ENCODE data around the gene LRRC51. TPM values are rescaled to one million over a fixed set of nuclear protein-coding genes. Genes with fewer than 3 reads are reported as not detected.

The LRRC51 gene
- total and polyA plus RNA-seq, 2 of the 4 experiments (the other 2 are of a cell fraction): 5.3 to 5.6 TPM

DNA sequence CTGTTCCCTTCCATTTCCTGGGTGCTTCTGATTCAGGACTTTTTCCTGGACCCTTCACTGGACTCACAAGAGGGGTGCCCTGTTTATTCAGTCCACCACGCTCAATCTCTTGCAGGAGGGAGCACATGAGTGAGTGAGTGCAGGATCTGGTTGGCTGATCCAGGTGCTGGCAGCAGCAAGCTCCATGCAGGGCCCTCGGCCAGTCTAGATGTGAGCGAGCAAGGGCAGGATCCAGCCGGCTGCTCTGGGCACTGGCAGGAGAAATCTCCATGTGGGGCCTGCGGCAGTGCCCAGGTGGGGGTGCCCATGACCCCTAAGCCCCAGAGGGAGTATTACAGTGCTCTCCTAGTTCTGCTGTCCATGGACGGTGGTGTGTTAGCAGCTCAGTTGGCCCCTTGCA, 43.4 kb downstream of the LRRC51 start:
- H3K9me1 ChIP-seq (ENCODE audit: insufficient read depth, low read length): no peaks in the 10 kb centered on the region
- H3K79me1 ChIP-seq (ENCODE audit: low read depth in 1 of 2, low read length in 2 of 2): no peaks in the 10 kb centered on the region
- no peaks in the 10 kb centered on the region for H3K4me1 ChIP-seq (ENCODE audit: control insufficient read depth, insufficient read depth, low read length)
- in situ Hi-C loops (cut with MboI; ENCODE audit: low sequenced_read_pairs): no loop called here
- no peak for ATAC-seq (ENCODE audit: low read depth)
- H4K91ac ChIP-seq (ENCODE audit: insufficient read depth, low read depth, low read length): no peak overlapping the region
- no peak overlapping the region for H3K4ac ChIP-seq (ENCODE audit: low read depth, low read length)
- no peaks in the 10 kb centered on the region for H3K36me3 ChIP-seq (ENCODE audit: control insufficient read depth, insufficient read depth, low read length)
- BruUV-seq (replicated peaks): no TSS peak
- H3K23ac ChIP-seq (ENCODE audit: low read depth, low read length): no peak overlapping the region
- no peak overlapping the region for H2AK5ac ChIP-seq (ENCODE audit: low read depth, low read length)
- no peak overlapping the region for H2BK20ac ChIP-seq (ENCODE audit: low read depth, low read length)
- 81% methylated on average over 5 of the region's 6 CpGs; no CpG with 5 or more reads in 1 of the 2 experiments for WGBS, 2 experiments (ENCODE audit: extremely low coverage in 2 of 2, insufficient read length in 1 of 2)
- H3K9me3 ChIP-seq (ENCODE audit: control insufficient read depth, insufficient read depth, low read length): peaks cover 7% of the 10 kb centered on the region
- dilution Hi-C loops (cut with HindIII; ENCODE audit: low sequenced_read_pairs, unreplicated experiment): no loop called here
- no peak overlapping the region for H3K56ac ChIP-seq (ENCODE audit: extremely low read depth, insufficient read depth, low read length)
- no peak overlapping the region for H3K4me3 ChIP-seq (ENCODE audit: insufficient read depth, low read depth, low read length)
- ChIA-PET POLR2A (ENCODE audit: unreplicated experiment) (no interaction called here), CTCF (no interaction called here)
- H4K20me1 ChIP-seq (ENCODE audit: insufficient read depth, low read length): no peaks in the 10 kb centered on the region
- H4K5ac ChIP-seq (ENCODE audit: low read depth, low read length): no peak overlapping the region
- H2BK5ac ChIP-seq (ENCODE audit: low read depth, low read length, poor library complexity, severe bottlenecking): no peak overlapping the region
- no peak overlapping the region for H3K18ac ChIP-seq (ENCODE audit: low read depth, low read length)
- H3K27me3 ChIP-seq (ENCODE audit: control insufficient read depth, insufficient read depth, low read length): peaks cover 2% of the 10 kb centered on the region; the same call in 1 of the 2 replicates
- no peak overlapping the region for H2BK120ac ChIP-seq (ENCODE audit: low read depth, low read length)
- no peak overlapping the region for H2BK15ac ChIP-seq (ENCODE audit: low read depth, low read length)
- H3K27ac ChIP-seq (ENCODE audit: insufficient read depth, low read length): no peak overlapping the region
- no peak for TF ChIP-seq POLR2A (IDR thresholded peaks at IDR 0.05; ENCODE audit: low read depth, low read length)
- TF ChIP-seq MAFK (IDR thresholded peaks at IDR 0.05; ENCODE audit: low read depth, low read length): no peak
- no peak for TF ChIP-seq CHD1 (IDR thresholded peaks at IDR 0.05; ENCODE audit: low read depth, low read length)
- TF ChIP-seq USF2 (IDR thresholded peaks at IDR 0.05; ENCODE audit: low read depth, low read length): no peak
- no peak for TF ChIP-seq MXI1 (IDR thresholded peaks at IDR 0.05; ENCODE audit: borderline replicate concordance, low read depth, low read length)
- no peak for TF ChIP-seq RAD21 (IDR thresholded peaks at IDR 0.05; ENCODE audit: low read length)
- no peak for TF ChIP-seq RCOR1 (IDR thresholded peaks at IDR 0.05; ENCODE audit: insufficient replicate concordance, low read length)
- no peak for TF ChIP-seq MAZ (IDR thresholded peaks at IDR 0.05; ENCODE audit: borderline replicate concordance, low read depth, low read length)
- no peak for TF ChIP-seq CEBPB (IDR thresholded peaks at IDR 0.05; ENCODE audit: low read depth, low read length)
- TF ChIP-seq ELK1 (IDR thresholded peaks at IDR 0.05; ENCODE audit: borderline replicate concordance, low read depth, low read length): no peak
- TF ChIP-seq BHLHE40 (IDR thresholded peaks at IDR 0.05; ENCODE audit: low read depth, low read length): no peak
- no peak overlapping the region for H3K4me2 ChIP-seq (ENCODE audit: low read depth, low read length)
- intact Hi-C loops (cut with micrococcal nuclease): no loop called here
- H4K8ac ChIP-seq (ENCODE audit: low read depth in 2 of 2, low read length in 2 of 2): no peak overlapping the region
- peak overlapping the region; percentile 32 for H2AFZ ChIP-seq (replicated peaks; ENCODE audit: low read length, poor library complexity)
- no peak overlapping the region for H3K14ac ChIP-seq (replicated peaks; ENCODE audit: low read depth, low read length)
- no peak for DNase-seq
- no peak overlapping the region for H2AK9ac ChIP-seq (replicated peaks; ENCODE audit: low read depth, low read length, poor library complexity)
- H3K9ac ChIP-seq (ENCODE audit: low read depth, low read length): no peak overlapping the region
